ENCODE data around the gene EMC9. TPM values are rescaled to one million over a fixed set of nuclear protein-coding genes. Genes with fewer than 3 reads are reported as not detected.

EMC9 gene
- total and polyA plus RNA-seq, 2 of the 8 experiments (the other 6 are each of a cell fraction or from before 2014, with no cell fraction given) = 38.4 to 47.2 TPM

- no peak for TF ChIP-seq RBBP5 (IDR thresholded peaks at IDR 0.05; ENCODE audit: borderline replicate concordance, low read depth, low read length)
These were observed 21.7 kb downstream of the EMC9 start (continued) for GRCh38 chr14:24119691-24120090.

Measured in H1 (cell line).